GM12878 (cell line): Measurements from ENCODE around the gene SERINC1. TPM values are rescaled to one million over a fixed set of nuclear protein-coding genes. Genes with fewer than 3 reads are reported as not detected.

Source experiments
- ATAC-seq: fragments of 200-7000 bp; cut with Tn5 transposase; 3 replicates; pipeline ENCODE4 v1.9.1; 2020; ENCODE audit warnings: mild to moderate bottlenecking, moderate library complexity
- BruUV-seq: library from RNA; stranded (reverse); fragments of 400-500 nt; replicated peaks from 2 replicates; lab custom pipeline; 2021; lab: Mats Ljungman, UMichigan
- CTCF ChIA-PET: fragments of 300-600 bp; sonication (Branson Sonifier 250); formaldehyde crosslinking; extraction: SDS; loops from one replicate; lab custom pipeline; 2021; ENCODE audit warnings: inconsistent platforms; lab: Yijun Ruan, JAX
- POLR2A ChIA-PET: fragments of 350-600 bp; formaldehyde crosslinking; extraction: SDS; loops from one replicate; lab custom pipeline; 2021; ENCODE audit warnings: inconsistent platforms; lab: Charles Lee
- RAD21 ChIA-PET: fragments of 300-600 bp; sonication (Branson Sonifier 250); formaldehyde crosslinking; loops from one replicate; lab custom pipeline; 2023; ENCODE audit warnings: antibody characterized with exemption; ENCODE audit not compliant: unreplicated experiment; lab: Charles Lee
- SMC1A ChIA-PET: fragments of 300-600 bp; sonication (Branson Sonifier 250); formaldehyde crosslinking; loops from one replicate; lab custom pipeline; 2023; ENCODE audit not compliant: unreplicated experiment, uncharacterized antibody; lab: Charles Lee
- DNase-seq: peaks from one replicate; pipeline ENCODE4 v3.0.0-alpha.2; 2011; ENCODE audit warnings: low read depth, low spot score
- FAIRE-seq: peaks from 3 replicates; lab custom pipeline; 2011; peaks lifted over from hg19 to GRCh38; lab: Jason Lieb, UNC
- H2AFZ ChIP-seq: 2 replicates; pipeline ENCODE4 v1.6.0; 2011; ENCODE audit warnings: low read depth, low read length, control low read depth; ENCODE audit not compliant: control insufficient read depth
- H3K27ac ChIP-seq: 2 replicates; pipeline ENCODE4 v1.5.1; 2011; ENCODE audit warnings: control low read depth; ENCODE audit not compliant: control insufficient read depth, insufficient read depth
- H3K27me3 ChIP-seq, 2 experiments: replicated peaks in 1 of 2; 2 replicates each; pipeline versions ENCODE4 v1.6.0 to v1.6.1; 2011; ENCODE audit warnings: low read length in 1 of 2; ENCODE audit not compliant: control insufficient read depth in 2 of 2, insufficient read depth in 2 of 2
- H3K36me3 ChIP-seq, 2 experiments: 2 replicates each; pipeline ENCODE4 v1.5.1; 2011; ENCODE audit warnings: low read length in 1 of 2; ENCODE audit not compliant: control insufficient read depth in 2 of 2, insufficient read depth in 2 of 2
- H3K4me1 ChIP-seq: 2 replicates; pipeline ENCODE4 v1.6.1; 2011; ENCODE audit warnings: mild to moderate bottlenecking, low read length, moderate library complexity, mixed read lengths; ENCODE audit not compliant: control insufficient read depth, insufficient read depth
- H3K4me2 ChIP-seq: 2 replicates; pipeline ENCODE4 v1.6.0; 2011; ENCODE audit warnings: control low read depth; ENCODE audit not compliant: control insufficient read depth, insufficient read depth
- H3K4me3 ChIP-seq: fragments of 200-600 bp; sonication (generic); 2 replicates; pipeline ENCODE4 v1.5.1; 2016
- H3K79me2 ChIP-seq: 2 replicates; pipeline ENCODE4 v1.6.0; 2011; ENCODE audit warnings: low read length; ENCODE audit not compliant: control insufficient read depth, insufficient read depth
- H3K9ac ChIP-seq: 2 replicates; pipeline ENCODE4 v1.8.0; 2011; ENCODE audit warnings: low read length, control low read depth, mixed read lengths; ENCODE audit not compliant: control insufficient read depth, insufficient read depth
- H3K9me3 ChIP-seq: replicated peaks from 3 replicates; pipeline ENCODE4 v1.5.1; 2011; ENCODE audit warnings: mild to moderate bottlenecking, low read length; ENCODE audit not compliant: control insufficient read depth, insufficient read depth
- H4K20me1 ChIP-seq: 2 replicates; pipeline ENCODE4 v1.6.0; 2011; ENCODE audit not compliant: control insufficient read depth, insufficient read depth
- BMI1 ChIP-seq: fragments of 450-650 bp; IDR thresholded peaks from 2 replicates; pipeline ENCODE4 v1.6.1; 2016; ENCODE audit warnings: mild to moderate bottlenecking, moderate library complexity, borderline replicate concordance
- CREB1 ChIP-seq: IDR thresholded peaks from 2 replicates; pipeline ENCODE4 v1.6.1; 2012; ENCODE audit warnings: low read depth, mild to moderate bottlenecking, inconsistent platforms
- EZH2 ChIP-seq: IDR thresholded peaks from 2 replicates; pipeline ENCODE4 v1.6.1; 2012; ENCODE audit warnings: low read depth, mild to moderate bottlenecking, control low read depth, inconsistent platforms, low read length, borderline replicate concordance; ENCODE audit not compliant: control insufficient read depth
- HDAC6 ChIP-seq: fragments of 200-600 bp; sonication (generic); IDR thresholded peaks from one replicate; pipeline ENCODE4 v1.8.0; 2017; ENCODE audit warnings: antibody characterized with exemption; ENCODE audit not compliant: unreplicated experiment
- KDM1A ChIP-seq: fragments of 200-600 bp; sonication (generic); IDR thresholded peaks from 2 replicates; pipeline ENCODE4 v1.6.1; 2016; ENCODE audit warnings: borderline replicate concordance
- MEF2B ChIP-seq: fragments of 450-650 bp; IDR thresholded peaks from 2 replicates; pipeline ENCODE4 v1.6.1; 2018; ENCODE audit warnings: mild to moderate bottlenecking, moderate library complexity; ENCODE audit not compliant: partially characterized antibody, poor library complexity, severe bottlenecking
- MYC ChIP-seq: IDR thresholded peaks from 2 replicates; pipeline ENCODE4 v1.6.1; 2011; ENCODE audit warnings: mild to moderate bottlenecking, low read length, moderate library complexity, inconsistent platforms; ENCODE audit not compliant: insufficient read depth, insufficient replicate concordance, insufficient read length, severe bottlenecking
- NR2C2 ChIP-seq: IDR thresholded peaks from 2 replicates; pipeline ENCODE4 v1.6.1; 2011; ENCODE audit warnings: borderline replicate concordance, low read depth; ENCODE audit not compliant: control insufficient read depth, insufficient read length
- POLR2AphosphoS5 ChIP-seq: IDR thresholded peaks from 2 replicates; pipeline ENCODE4 v1.6.1; 2011; ENCODE audit warnings: mild to moderate bottlenecking, low read length, inconsistent platforms
- SIN3A ChIP-seq: IDR thresholded peaks from 2 replicates; pipeline ENCODE4 v1.6.1; 2012; ENCODE audit warnings: low read depth, low read length, improper control_type of control experiment
- SMC3 ChIP-seq: IDR thresholded peaks from 2 replicates; pipeline ENCODE4 v1.6.1; 2011; ENCODE audit warnings: low read length, improper control_type of control experiment, borderline replicate concordance
- SP1 ChIP-seq: IDR thresholded peaks from one replicate; pipeline ENCODE4 v1.6.1; 2011; ENCODE audit warnings: low read depth, low read length
- ZNF217 ChIP-seq: fragments of 450-650 bp; IDR thresholded peaks from 2 replicates; pipeline ENCODE4 v1.6.1; 2017; ENCODE audit warnings: antibody characterized with exemption, mild to moderate bottlenecking
- WGBS: methylation state at CpG from one replicate; pipeline ENCODE4 v1.1.6; 2016; ENCODE audit warnings: low lambda C conversion rate; ENCODE audit not compliant: insufficient replicate concordance, insufficient coverage; ENCODE audit errors: missing lambda C conversion rate; 5-methylcytosine and 5-hydroxymethylcytosine counted together
- in situ Hi-C: fragments of 300-500 bp; cut with MboI; formaldehyde crosslinking; loops from 9 replicates; pipeline ENCODE4 v1.14.3; 2018; ENCODE audit warnings: mixed read lengths
- intact Hi-C: fragments of 100-400 bp; cut with micrococcal nuclease; formaldehyde crosslinking; loops from one replicate; pipeline ENCODE4 v1.14.2; 2022; ENCODE audit not compliant: unreplicated experiment
- polyA plus RNA-seq, 11 experiments: library from polyadenylated mRNA; depleted of rRNA in 4 of 11; unstranded in 6 of 11; stranded (reverse) in 5 of 11; fragments of >200 nt; fragmentation: Nextera tagmentation in 4 of 11; fragmentation: Illumina TruSeq in 1 of 11; extraction: Ambion mirVana in 4 of 11; extraction: Trizol in 1 of 11; gene quantifications; 1 replicate in 1 of 11; 2 replicates in 10 of 11; pipeline versions ENCODE4 v1.2.1 to v1.2.3, GENCODE V29; 2011 to 2016; ENCODE audit warnings: inconsistent platforms in 2 of 11, missing spikeins in 2 of 11, low read depth in 1 of 11
- total RNA-seq, 4 experiments: library from RNA; depleted of rRNA in 3 of 4; stranded (reverse); fragments of >200 nt in 3 of 4; fragmentation: Illumina TruSeq in 1 of 4; extraction: Trizol in 1 of 4; gene quantifications; 2 replicates each; pipeline versions ENCODE4 v1.2.1 to v1.2.3, GENCODE V29; 2013 to 2021

Gene SERINC1
- total and polyA plus RNA-seq, 10 of the 15 experiments (the other 5 are each of a cell fraction or from before 2014, with no cell fraction given): 18.5 to 45.7 (median 31.1) TPM

DNA sequence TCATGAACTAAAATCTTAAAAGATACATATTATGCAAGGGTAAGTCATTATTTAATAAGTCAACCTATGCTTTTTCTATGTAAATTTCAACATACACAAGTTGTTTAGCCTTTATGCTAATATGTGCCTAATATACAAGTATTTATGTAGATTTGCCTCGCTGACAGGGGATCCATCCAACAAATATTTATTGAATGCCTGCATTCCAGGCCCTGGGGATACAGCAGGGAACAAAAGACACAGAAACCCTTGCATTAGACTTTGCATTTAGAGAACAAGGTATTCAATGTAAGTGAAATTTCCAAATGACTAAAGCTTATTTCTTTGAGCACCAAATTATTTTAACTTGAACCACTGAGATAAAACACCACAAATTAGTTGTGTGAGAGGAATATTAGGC is 19.1 kb downstream of the SERINC1 start:
- ATAC-seq: no peak
- no TSS peak for BruUV-seq

DNA sequence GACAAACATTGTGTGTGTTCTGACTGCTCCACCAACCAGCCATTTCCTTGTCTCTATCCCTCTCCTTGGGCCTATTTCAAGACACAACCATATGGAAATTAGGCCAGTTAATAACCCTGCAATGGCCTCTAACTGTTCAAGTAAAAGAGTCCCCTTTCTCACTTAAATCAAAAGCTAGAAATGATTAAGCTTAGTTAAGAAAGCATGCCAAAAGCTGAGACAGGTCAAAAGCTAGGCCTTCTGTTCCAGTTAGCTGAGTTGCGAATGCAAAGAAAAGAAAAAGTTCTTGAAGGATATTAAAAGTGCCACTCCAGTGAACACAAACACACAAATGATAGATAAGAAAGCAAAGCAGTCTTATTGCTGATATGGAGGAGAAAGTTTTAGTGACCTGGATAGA is 22.5 kb downstream of the SERINC1 start:
- Histone ChIP-seq H3K27me3 (no peaks in the 10 kb centered on the region), H3K9me3 (no peaks in the 10 kb centered on the region), H2AFZ (no peak overlapping the region), H3K4me1 (no peaks in the 10 kb centered on the region), H3K9ac (no peak overlapping the region), H3K4me3 (no peak overlapping the region)
- intact Hi-C loops: no loop called here
- ATAC-seq: no peak
- ChIA-PET CTCF (interaction anchor here (0.8 to 1.1 kb wide), 2 partner anchors 9 to 79 kb away, joined by 3 read pairs; no protein-coding TSS in a partner anchor), RAD21 (interaction anchor here (1.6 kb wide), 1 partner anchor 81 kb away, joined by 4 read pairs; no protein-coding TSS in a partner anchor), POLR2A (no interaction called here)
- TF ChIP-seq KDM1A: no peak
- TF ChIP-seq SIN3A: no peak
- TF ChIP-seq CREB1: no peak
- TF ChIP-seq, all 136 proteins: peak for 0
- DNase-seq (no peak), FAIRE-seq (no peak)
- no peak overlapping the region for H3K4me2 ChIP-seq
- H4K20me1 ChIP-seq: no peaks in the 10 kb centered on the region
- 64% methylated on average over 1 of the region's 1 CpG for WGBS
- H3K36me3 ChIP-seq: peaks cover 0 to 15% of the 10 kb centered on the region in 2 experiments; a peak in 3 of 4 replicates
- no peak overlapping the region for H3K27ac ChIP-seq
- no TSS peak for BruUV-seq
- SMC1A ChIA-PET: interaction anchor here (0.6 to 1.6 kb wide), 3 partner anchors 36 to 81 kb away, joined by 3 read pairs; no protein-coding TSS in a partner anchor
- no peaks in the 10 kb centered on the region for H3K79me2 ChIP-seq
- in situ Hi-C loops: no loop called here

More for the DNA sequence above, 19.1 kb downstream of the SERINC1 start:
- Histone ChIP-seq H3K4me3 (no peak overlapping the region), H3K4me1 (no peaks in the 10 kb centered on the region), H3K27ac (no peak overlapping the region), H2AFZ (no peak overlapping the region), H3K4me2 (no peak overlapping the region), H3K27me3 (no peaks in the 10 kb centered on the region), H3K79me2 (no peaks in the 10 kb centered on the region), H3K9me3 (no peaks in the 10 kb centered on the region), H4K20me1 (no peaks in the 10 kb centered on the region), H3K9ac (no peak overlapping the region), H3K36me3 (peaks cover 2 to 25% of the 10 kb centered on the region in 2 experiments; a peak in 3 of 4 replicates)
- TF ChIP-seq BMI1: no peak
- TF ChIP-seq HDAC6: no peak
- TF ChIP-seq MEF2B: no peak
- no peak for TF ChIP-seq ZNF217
- TF ChIP-seq POLR2AphosphoS5: no peak
- no peak for TF ChIP-seq EZH2
- TF ChIP-seq SP1: no peak
- no peak for TF ChIP-seq MYC
- TF ChIP-seq NR2C2: no peak
- no peak for TF ChIP-seq SMC3
- TF ChIP-seq SIN3A: no peak
- in situ Hi-C loops: loop anchor here (25.0 kb wide), 1 partner anchor 1115 kb away; the partner anchor contains the start of gene TBC1D32
- intact Hi-C loops: no loop called here
- RAD21 ChIA-PET: no interaction called here
- SMC1A ChIA-PET: interaction anchor here (1.3 kb wide), 1 partner anchor 10 kb away, joined by 3 read pairs; no protein-coding TSS in a partner anchor
- POLR2A ChIA-PET: no interaction called here
- 100% methylated on average over 1 of the region's 1 CpG for WGBS
- CTCF ChIA-PET: interaction anchor here (0.9 to 1.1 kb wide), 2 partner anchors 9 to 32 kb away, joined by 3 read pairs; no protein-coding TSS in a partner anchor
- no peak for FAIRE-seq
- DNase-seq: no peak
